Keratinocyte (primary cell): ENCODE data around the gene NFKBIZ.

Experiments used
- EZH2 ChIP-seq: IDR thresholded peaks from one replicate; pipeline ENCODE4 v1.6.1; 2012; ENCODE audit warnings: inconsistent platforms, mild to moderate bottlenecking, low read length, moderate library complexity
- TF ChIP-seq, protein P1 (sequence below), 3 experiments: IDR thresholded peaks in 1 of 3; conservative IDR thresholded peaks in 1 of 3; optimal IDR thresholded peaks in 1 of 3; 2 replicates in 2 of 3; 3 replicates in 1 of 3; pipeline versions ENCODE3 to v1.5.1; 2011; ENCODE audit warnings: low read length in 3 of 3, mild to moderate bottlenecking in 3 of 3, moderate library complexity in 2 of 3, control low read depth in 1 of 3, inconsistent platforms in 1 of 3; ENCODE audit not compliant: insufficient read depth in 2 of 3; ENCODE audit errors: extremely low read depth in 1 of 3

DNA sequence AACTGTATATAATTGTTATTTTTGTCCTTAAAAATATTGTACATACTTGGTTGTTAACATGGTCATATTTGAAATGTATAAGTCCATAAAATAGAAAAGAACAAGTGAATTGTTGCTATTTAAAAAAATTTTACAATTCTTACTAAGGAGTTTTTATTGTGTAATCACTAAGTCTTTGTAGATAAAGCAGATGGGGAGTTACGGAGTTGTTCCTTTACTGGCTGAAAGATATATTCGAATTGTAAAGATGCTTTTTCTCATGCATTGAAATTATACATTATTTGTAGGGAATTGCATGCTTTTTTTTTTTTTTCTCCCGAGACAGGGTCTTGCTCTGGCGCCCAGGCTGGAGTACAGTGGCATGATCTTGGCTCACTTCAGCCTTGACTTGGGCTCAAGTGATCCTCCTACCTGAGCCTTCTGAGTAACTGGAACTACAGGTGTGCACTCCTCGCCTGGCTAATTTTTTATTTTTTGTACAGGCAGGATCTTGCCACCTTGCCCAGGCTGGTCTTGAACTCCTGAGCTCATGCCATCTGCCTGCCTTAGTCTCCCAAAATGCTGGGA lies 10.7 kb downstream of the NFKBIZ start:
- TF ChIP-seq, protein P1, sequence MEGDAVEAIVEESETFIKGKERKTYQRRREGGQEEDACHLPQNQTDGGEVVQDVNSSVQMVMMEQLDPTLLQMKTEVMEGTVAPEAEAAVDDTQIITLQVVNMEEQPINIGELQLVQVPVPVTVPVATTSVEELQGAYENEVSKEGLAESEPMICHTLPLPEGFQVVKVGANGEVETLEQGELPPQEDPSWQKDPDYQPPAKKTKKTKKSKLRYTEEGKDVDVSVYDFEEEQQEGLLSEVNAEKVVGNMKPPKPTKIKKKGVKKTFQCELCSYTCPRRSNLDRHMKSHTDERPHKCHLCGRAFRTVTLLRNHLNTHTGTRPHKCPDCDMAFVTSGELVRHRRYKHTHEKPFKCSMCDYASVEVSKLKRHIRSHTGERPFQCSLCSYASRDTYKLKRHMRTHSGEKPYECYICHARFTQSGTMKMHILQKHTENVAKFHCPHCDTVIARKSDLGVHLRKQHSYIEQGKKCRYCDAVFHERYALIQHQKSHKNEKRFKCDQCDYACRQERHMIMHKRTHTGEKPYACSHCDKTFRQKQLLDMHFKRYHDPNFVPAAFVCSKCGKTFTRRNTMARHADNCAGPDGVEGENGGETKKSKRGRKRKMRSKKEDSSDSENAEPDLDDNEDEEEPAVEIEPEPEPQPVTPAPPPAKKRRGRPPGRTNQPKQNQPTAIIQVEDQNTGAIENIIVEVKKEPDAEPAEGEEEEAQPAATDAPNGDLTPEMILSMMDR (optimal IDR thresholded peaks at IDR 0.05 in 1 of 3, IDR thresholded peaks at IDR 0.05 in 1 of 3, conservative IDR thresholded peaks at IDR 0.05 in 1 of 3; ENCODE audit: extremely low read depth in 1 of 3, insufficient read depth in 2 of 3, low read length in 3 of 3), result no peak
- TF ChIP-seq EZH2, result no peak
